Vagina (tissue), 2 donors: ENCODE data around the gene PADI6.

Experiments
- POLR2AphosphoS5 ChIP-seq, 2 donors: sonication (generic); formaldehyde crosslinking; IDR thresholded peaks; one replicate each; pipeline ENCODE4 v1.9.0; 2017; ENCODE audit warnings: antibody characterized with exemption in 2 of 2, mild to moderate bottlenecking in 2 of 2, low read depth in 1 of 2; ENCODE audit not compliant: insufficient read depth in 1 of 2
- TF ChIP-seq, protein P1 (sequence below), 3 experiments: fragments of 450-650 bp in 2 of 3; fragments of 200-600 bp in 1 of 3; sonication (generic) in 1 of 3; IDR thresholded peaks; one replicate each; pipeline ENCODE4 v1.5.1; 2017 to 2019; ENCODE audit warnings: antibody characterized with exemption in 3 of 3, mild to moderate bottlenecking in 2 of 3, moderate library complexity in 2 of 3

DNA sequence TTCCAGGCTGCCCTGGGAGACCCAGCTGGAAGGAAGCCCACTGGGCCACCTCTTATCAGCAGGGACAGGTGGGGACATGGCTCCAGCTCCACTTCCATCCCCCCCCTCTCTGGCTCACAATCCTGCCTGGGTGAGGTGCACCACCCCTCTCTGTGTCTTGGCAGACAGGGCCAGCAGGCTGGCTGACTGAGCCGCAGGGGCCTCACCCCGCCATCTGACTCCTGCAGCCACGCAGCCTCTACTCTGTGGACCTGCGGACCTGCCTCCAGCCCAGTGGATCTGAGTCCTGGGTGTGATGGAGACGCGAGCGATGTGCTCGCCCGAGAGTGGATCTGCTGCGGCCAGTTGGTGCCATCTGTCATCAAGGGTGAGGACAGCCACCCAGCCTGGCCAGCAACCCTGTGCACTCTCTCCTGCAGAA, 37.4 kb downstream of the PADI6 start:
- TF ChIP-seq POLR2AphosphoS5 (IDR thresholded peaks at IDR 0.05; ENCODE audit: insufficient read depth in 1 of 2, low read depth in 1 of 2) = no peak
- TF ChIP-seq, protein P1, sequence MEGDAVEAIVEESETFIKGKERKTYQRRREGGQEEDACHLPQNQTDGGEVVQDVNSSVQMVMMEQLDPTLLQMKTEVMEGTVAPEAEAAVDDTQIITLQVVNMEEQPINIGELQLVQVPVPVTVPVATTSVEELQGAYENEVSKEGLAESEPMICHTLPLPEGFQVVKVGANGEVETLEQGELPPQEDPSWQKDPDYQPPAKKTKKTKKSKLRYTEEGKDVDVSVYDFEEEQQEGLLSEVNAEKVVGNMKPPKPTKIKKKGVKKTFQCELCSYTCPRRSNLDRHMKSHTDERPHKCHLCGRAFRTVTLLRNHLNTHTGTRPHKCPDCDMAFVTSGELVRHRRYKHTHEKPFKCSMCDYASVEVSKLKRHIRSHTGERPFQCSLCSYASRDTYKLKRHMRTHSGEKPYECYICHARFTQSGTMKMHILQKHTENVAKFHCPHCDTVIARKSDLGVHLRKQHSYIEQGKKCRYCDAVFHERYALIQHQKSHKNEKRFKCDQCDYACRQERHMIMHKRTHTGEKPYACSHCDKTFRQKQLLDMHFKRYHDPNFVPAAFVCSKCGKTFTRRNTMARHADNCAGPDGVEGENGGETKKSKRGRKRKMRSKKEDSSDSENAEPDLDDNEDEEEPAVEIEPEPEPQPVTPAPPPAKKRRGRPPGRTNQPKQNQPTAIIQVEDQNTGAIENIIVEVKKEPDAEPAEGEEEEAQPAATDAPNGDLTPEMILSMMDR (IDR thresholded peaks at IDR 0.05) = no peak
